HL-60 (cell line): Measurements from ENCODE around the gene MARK1.
A peak's percentile ranks its signal among the peaks of the same experiment; 100 is the strongest.

Source experiments
- DNase-seq, 2 experiments: peaks; one replicate each; pipeline ENCODE4 v3.0.0-alpha.2; 2010 to 2020; ENCODE audit warnings: low read depth in 1 of 2, low spot score in 1 of 2
- H3K27ac ChIP-seq: fragments of 250-450 bp; sonication (Bioruptor Pico); replicated peaks from 2 replicates; pipeline ENCODE4 v1.5.1; 2020; ENCODE audit warnings: mild to moderate bottlenecking, moderate library complexity
- H3K27me3 ChIP-seq: fragments of 250-450 bp; sonication (Bioruptor Pico); 2 replicates; pipeline ENCODE4 v1.5.1; 2021; ENCODE audit warnings: mild to moderate bottlenecking, moderate library complexity; ENCODE audit not compliant: insufficient read depth, poor library complexity, severe bottlenecking
- H3K4me3 ChIP-seq: replicated peaks from 2 replicates; pipeline ENCODE4 v1.5.1; 2011; ENCODE audit warnings: mild to moderate bottlenecking, control low read depth, low read length; ENCODE audit not compliant: insufficient read depth
- POLR2AphosphoS5 ChIP-seq: IDR thresholded peaks from 2 replicates; pipeline ENCODE4 v1.6.1; 2012; ENCODE audit warnings: low read depth
- SPI1 ChIP-seq: IDR thresholded peaks from 2 replicates; pipeline ENCODE4 v1.6.1; 2012; ENCODE audit warnings: low read depth, mild to moderate bottlenecking, borderline replicate concordance
- TF ChIP-seq, protein P1 (sequence below): IDR thresholded peaks from one replicate; pipeline ENCODE4 v1.5.1; 2011; ENCODE audit warnings: low read length, control low read depth, inconsistent platforms; ENCODE audit not compliant: insufficient read depth

Gene MARK1

GRCh38 chr1:220711056-220711809, 183.3 kb downstream of the MARK1 start:
- TF ChIP-seq SPI1: peak; percentile 96
- TF ChIP-seq, protein P1, sequence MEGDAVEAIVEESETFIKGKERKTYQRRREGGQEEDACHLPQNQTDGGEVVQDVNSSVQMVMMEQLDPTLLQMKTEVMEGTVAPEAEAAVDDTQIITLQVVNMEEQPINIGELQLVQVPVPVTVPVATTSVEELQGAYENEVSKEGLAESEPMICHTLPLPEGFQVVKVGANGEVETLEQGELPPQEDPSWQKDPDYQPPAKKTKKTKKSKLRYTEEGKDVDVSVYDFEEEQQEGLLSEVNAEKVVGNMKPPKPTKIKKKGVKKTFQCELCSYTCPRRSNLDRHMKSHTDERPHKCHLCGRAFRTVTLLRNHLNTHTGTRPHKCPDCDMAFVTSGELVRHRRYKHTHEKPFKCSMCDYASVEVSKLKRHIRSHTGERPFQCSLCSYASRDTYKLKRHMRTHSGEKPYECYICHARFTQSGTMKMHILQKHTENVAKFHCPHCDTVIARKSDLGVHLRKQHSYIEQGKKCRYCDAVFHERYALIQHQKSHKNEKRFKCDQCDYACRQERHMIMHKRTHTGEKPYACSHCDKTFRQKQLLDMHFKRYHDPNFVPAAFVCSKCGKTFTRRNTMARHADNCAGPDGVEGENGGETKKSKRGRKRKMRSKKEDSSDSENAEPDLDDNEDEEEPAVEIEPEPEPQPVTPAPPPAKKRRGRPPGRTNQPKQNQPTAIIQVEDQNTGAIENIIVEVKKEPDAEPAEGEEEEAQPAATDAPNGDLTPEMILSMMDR: no peak
- no peak for TF ChIP-seq POLR2AphosphoS5
- Histone ChIP-seq H3K27ac (no peak overlapping the region), H3K27me3 (no peaks in the 10 kb centered on the region), H3K4me3 (no peak overlapping the region)
- peak in 1 of 2 experiments; percentile 63 for DNase-seq
